ENCODE measurements around the gene PRAC1.

DNA sequence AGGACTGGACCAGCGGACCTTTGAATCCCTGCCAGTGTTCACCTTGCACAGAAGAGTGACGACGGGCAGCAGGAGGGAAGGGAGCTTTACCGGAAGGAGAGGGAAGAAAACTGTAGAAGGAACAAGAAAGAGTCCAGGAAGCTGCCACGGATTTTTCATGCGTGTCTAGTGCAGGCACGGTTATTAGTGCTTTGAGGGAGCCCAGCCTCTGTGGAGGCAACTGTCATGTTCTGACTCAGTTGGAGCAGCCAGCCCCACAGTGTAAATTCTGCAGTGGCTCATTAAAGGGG, 12.7 kb upstream of the PRAC1 start:
- no peak for TF ChIP-seq RAD21 (IDR thresholded peaks at IDR 0.05; ENCODE audit: low read depth)
- TF ChIP-seq EP300 (IDR thresholded peaks at IDR 0.05; ENCODE audit: borderline replicate concordance), result no peak
- TF ChIP-seq CEBPB (IDR thresholded peaks at IDR 0.05), result no peak
- TF ChIP-seq MAX (IDR thresholded peaks at IDR 0.05), result no peak
- no peak for TF ChIP-seq FOXM1 (IDR thresholded peaks at IDR 0.05; ENCODE audit: borderline replicate concordance, low read depth)
- no peak for TF ChIP-seq TCF12 (IDR thresholded peaks at IDR 0.05; ENCODE audit: low read depth)
- TF ChIP-seq EGR1 (IDR thresholded peaks at IDR 0.05), result no peak
- TF ChIP-seq NFIC (IDR thresholded peaks at IDR 0.05), result no peak
- TF ChIP-seq, protein P1, sequence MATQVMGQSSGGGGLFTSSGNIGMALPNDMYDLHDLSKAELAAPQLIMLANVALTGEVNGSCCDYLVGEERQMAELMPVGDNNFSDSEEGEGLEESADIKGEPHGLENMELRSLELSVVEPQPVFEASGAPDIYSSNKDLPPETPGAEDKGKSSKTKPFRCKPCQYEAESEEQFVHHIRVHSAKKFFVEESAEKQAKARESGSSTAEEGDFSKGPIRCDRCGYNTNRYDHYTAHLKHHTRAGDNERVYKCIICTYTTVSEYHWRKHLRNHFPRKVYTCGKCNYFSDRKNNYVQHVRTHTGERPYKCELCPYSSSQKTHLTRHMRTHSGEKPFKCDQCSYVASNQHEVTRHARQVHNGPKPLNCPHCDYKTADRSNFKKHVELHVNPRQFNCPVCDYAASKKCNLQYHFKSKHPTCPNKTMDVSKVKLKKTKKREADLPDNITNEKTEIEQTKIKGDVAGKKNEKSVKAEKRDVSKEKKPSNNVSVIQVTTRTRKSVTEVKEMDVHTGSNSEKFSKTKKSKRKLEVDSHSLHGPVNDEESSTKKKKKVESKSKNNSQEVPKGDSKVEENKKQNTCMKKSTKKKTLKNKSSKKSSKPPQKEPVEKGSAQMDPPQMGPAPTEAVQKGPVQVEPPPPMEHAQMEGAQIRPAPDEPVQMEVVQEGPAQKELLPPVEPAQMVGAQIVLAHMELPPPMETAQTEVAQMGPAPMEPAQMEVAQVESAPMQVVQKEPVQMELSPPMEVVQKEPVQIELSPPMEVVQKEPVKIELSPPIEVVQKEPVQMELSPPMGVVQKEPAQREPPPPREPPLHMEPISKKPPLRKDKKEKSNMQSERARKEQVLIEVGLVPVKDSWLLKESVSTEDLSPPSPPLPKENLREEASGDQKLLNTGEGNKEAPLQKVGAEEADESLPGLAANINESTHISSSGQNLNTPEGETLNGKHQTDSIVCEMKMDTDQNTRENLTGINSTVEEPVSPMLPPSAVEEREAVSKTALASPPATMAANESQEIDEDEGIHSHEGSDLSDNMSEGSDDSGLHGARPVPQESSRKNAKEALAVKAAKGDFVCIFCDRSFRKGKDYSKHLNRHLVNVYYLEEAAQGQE (IDR thresholded peaks at IDR 0.05; ENCODE audit: low read depth), result no peak
